HepG2 (cell line): ENCODE results near the gene PLEKHN1. TPM values are rescaled to one million over a fixed set of nuclear protein-coding genes. Genes with fewer than 3 reads are reported as not detected.
A peak's percentile ranks its signal among the peaks of the same experiment; 100 is the strongest.

Experiments
- AKAP8 ChIP-seq: sonication (generic); formaldehyde crosslinking; IDR thresholded peaks from 2 replicates; pipeline ENCODE4 v1.5.1; 2020; ENCODE audit warnings: mild to moderate bottlenecking, missing genetic modification reagents
- DNMT1 ChIP-seq: sonication (generic); formaldehyde crosslinking; IDR thresholded peaks from 2 replicates; pipeline ENCODE4 v1.5.1; 2020; ENCODE audit warnings: mild to moderate bottlenecking, missing genetic modification reagents
- GMEB1 ChIP-seq: sonication (generic); formaldehyde crosslinking; IDR thresholded peaks from 2 replicates; pipeline ENCODE4 v1.5.1; 2020; ENCODE audit warnings: missing genetic modification reagents, mild to moderate bottlenecking, borderline replicate concordance
- GPN1 ChIP-seq: sonication (generic); formaldehyde crosslinking; IDR thresholded peaks from 2 replicates; pipeline ENCODE4 v1.5.1; 2020; ENCODE audit warnings: missing genetic modification reagents, borderline replicate concordance
- JARID2 ChIP-seq: sonication (generic); formaldehyde crosslinking; IDR thresholded peaks from 2 replicates; pipeline ENCODE4 v1.8.1; 2023; ENCODE audit warnings: missing genetic modification reagents, inconsistent platforms; ENCODE audit not compliant: insufficient replicate concordance
- JDP2 ChIP-seq: sonication (generic); formaldehyde crosslinking; IDR thresholded peaks from 2 replicates; pipeline ENCODE4 v1.8.1; 2022; ENCODE audit warnings: missing genetic modification reagents, borderline replicate concordance
- KDM2A ChIP-seq: sonication (generic); formaldehyde crosslinking; IDR thresholded peaks from 2 replicates; pipeline ENCODE4 v1.4.0; 2020; ENCODE audit warnings: low read depth, missing genetic modification reagents, borderline replicate concordance
- MAF1 ChIP-seq: sonication (generic); formaldehyde crosslinking; IDR thresholded peaks from 2 replicates; pipeline ENCODE4 v1.5.0; 2020; ENCODE audit warnings: missing genetic modification reagents, borderline replicate concordance
- MBD4 ChIP-seq: IDR thresholded peaks from 2 replicates; pipeline ENCODE4 v1.6.1; 2012; ENCODE audit warnings: low read length, inconsistent platforms, borderline replicate concordance
- MEIS1 ChIP-seq: sonication (generic); formaldehyde crosslinking; IDR thresholded peaks from 2 replicates; pipeline ENCODE4 v1.9.0; 2021; ENCODE audit warnings: mild to moderate bottlenecking, missing genetic modification reagents, moderate library complexity, borderline replicate concordance
- MXD3 ChIP-seq: IDR thresholded peaks from 2 replicates; pipeline ENCODE4 v1.6.1; 2016; ENCODE audit warnings: mild to moderate bottlenecking, missing biosample characterization, missing genetic modification reagents
- RFX5 ChIP-seq: IDR thresholded peaks from 2 replicates; pipeline ENCODE4 v1.6.1; 2011; ENCODE audit warnings: low read depth, low read length, improper control_type of control experiment
- SALL1 ChIP-seq: sonication (generic); formaldehyde crosslinking; IDR thresholded peaks from 2 replicates; pipeline ENCODE4 v1.8.0; 2022; ENCODE audit warnings: mild to moderate bottlenecking, missing genetic modification reagents
- SCMH1 ChIP-seq: sonication (generic); formaldehyde crosslinking; IDR thresholded peaks from 2 replicates; pipeline ENCODE4 v1.9.0; 2021; ENCODE audit warnings: missing genetic modification reagents, mild to moderate bottlenecking, borderline replicate concordance
- SP5 ChIP-seq: IDR thresholded peaks from 2 replicates; pipeline ENCODE4 v1.6.1; 2016; ENCODE audit warnings: low read depth, borderline replicate concordance
- SRF ChIP-seq: IDR thresholded peaks from 2 replicates; pipeline ENCODE4 v1.6.1; 2011; ENCODE audit warnings: mild to moderate bottlenecking, low read depth, low read length, moderate library complexity
- TAF15 ChIP-seq: fragments of 200-400 bp; formaldehyde crosslinking; IDR thresholded peaks from one replicate; pipeline ENCODE4 v1.6.1; 2018; ENCODE audit warnings: mild to moderate bottlenecking, low read depth, low read length; ENCODE audit not compliant: poor library complexity, severe bottlenecking
- TBL1XR1 ChIP-seq: fragments of 150-350 bp; IDR thresholded peaks from 2 replicates; pipeline ENCODE4 v1.6.1; 2014; ENCODE audit warnings: borderline replicate concordance, low read length; ENCODE audit not compliant: partially characterized antibody
- TCF7L2 ChIP-seq: IDR thresholded peaks from 2 replicates; pipeline ENCODE4 v1.6.1; 2011; ENCODE audit warnings: mild to moderate bottlenecking, low read depth, low read length, moderate library complexity
- ZC3H13 ChIP-seq: sonication (generic); formaldehyde crosslinking; IDR thresholded peaks from 2 replicates; pipeline ENCODE4 v1.8.1; 2023; ENCODE audit warnings: mild to moderate bottlenecking, missing genetic modification reagents, moderate library complexity
- ZNF225 ChIP-seq: sonication (generic); formaldehyde crosslinking; IDR thresholded peaks from 2 replicates; pipeline ENCODE4 v1.4.0; 2020; ENCODE audit warnings: mild to moderate bottlenecking, missing genetic modification reagents
- ZNF24 ChIP-seq: fragments of 450-650 bp; IDR thresholded peaks from 2 replicates; pipeline ENCODE4 v1.6.1; 2017; ENCODE audit warnings: antibody characterized with exemption, mild to moderate bottlenecking
- ZNF367 ChIP-seq: sonication (generic); formaldehyde crosslinking; IDR thresholded peaks from 2 replicates; pipeline ENCODE4 v1.4.0; 2020; ENCODE audit warnings: missing genetic modification reagents, borderline replicate concordance
- ZNF556 ChIP-seq: sonication (generic); formaldehyde crosslinking; IDR thresholded peaks from 2 replicates; pipeline ENCODE4 v1.4.0; 2020; ENCODE audit warnings: mild to moderate bottlenecking, missing genetic modification reagents, borderline replicate concordance
- ZNF781 ChIP-seq: sonication (generic); formaldehyde crosslinking; IDR thresholded peaks from 2 replicates; pipeline ENCODE4 v1.5.1; 2020; ENCODE audit warnings: borderline replicate concordance, mild to moderate bottlenecking, missing genetic modification reagents; ENCODE audit errors: not compliant biosample characterization
- ZSCAN22 ChIP-seq: sonication (generic); formaldehyde crosslinking; IDR thresholded peaks from 2 replicates; pipeline ENCODE4 v1.4.0; 2020; ENCODE audit warnings: mild to moderate bottlenecking, missing genetic modification reagents
- polyA plus RNA-seq, 8 experiments: library from polyadenylated mRNA; depleted of rRNA in 3 of 8; stranded (reverse) in 7 of 8; unstranded in 1 of 8; fragments of >200 nt; fragmentation: Illumina TruSeq in 4 of 8; extraction: Trizol in 4 of 8; gene quantifications; 2 replicates each; pipeline versions ENCODE4 v1.2.1 to v1.2.3, GENCODE V29; 2011 to 2016; ENCODE audit warnings: low read depth in 4 of 8, missing spikeins in 1 of 8, mixed read lengths in 1 of 8; ENCODE audit not compliant: insufficient read depth in 1 of 8
- total RNA-seq, 5 experiments: library from RNA; depleted of rRNA; stranded (reverse); fragments of >200 nt; fragmentation: Illumina TruSeq; extraction: Trizol; gene quantifications; 2 replicates each; pipeline ENCODE4 v1.2.3, GENCODE V29; 2016; ENCODE audit warnings: low read depth in 1 of 5
- TF ChIP-seq, protein P1 (sequence below): sonication (generic); formaldehyde crosslinking; IDR thresholded peaks from 2 replicates; pipeline ENCODE4 v1.4.0; 2020; ENCODE audit warnings: missing genetic modification reagents

The PLEKHN1 gene
- total and polyA plus RNA-seq, 2 of the 13 experiments (the other 11 are each of a cell fraction or from before 2014, with no cell fraction given), result 0.42 to 0.58 TPM

- TF ChIP-seq SCMH1 (CRISPR knock-in tag) (no peak), SP5 (CRISPR knock-in tag) (peak; percentile 55), TBL1XR1 (no peak), ZSCAN22 (CRISPR knock-in tag) (no peak), ZNF556 (peak; percentile 20), GMEB1 (CRISPR knock-in tag) (no peak), JARID2 (no peak), MAF1 (CRISPR knock-in tag) (no peak), ZNF24 (no peak), ZNF367 (CRISPR knock-in tag) (no peak; the same call in 1 of the 2 replicates), RFX5 (no peak), ZNF781 (no peak), MEIS1 (CRISPR knock-in tag) (0 out of 2 replicates have a peak, but pooled peaks have one; percentile 18), AKAP8 (CRISPR knock-in tag) (no peak; the same call in 1 of the 2 replicates), MXD3 (CRISPR knock-in tag) (no peak), DNMT1 (no peak), SRF (peak; percentile 9; the same call in 1 of the 2 replicates), KDM2A (CRISPR knock-in tag) (no peak), ZNF225 (CRISPR knock-in tag) (no peak; the same call in 1 of the 2 replicates), TCF7L2 (no peak), GPN1 (no peak), TAF15 (no peak), MBD4 (no peak), ZC3H13 (CRISPR knock-in tag) (0 out of 2 replicates have a peak, but pooled peaks have one; percentile 58), SALL1 (CRISPR knock-in tag) (peak; percentile 34; the same call in 1 of the 2 replicates), JDP2 (no peak)
- TF ChIP-seq, protein P1, sequence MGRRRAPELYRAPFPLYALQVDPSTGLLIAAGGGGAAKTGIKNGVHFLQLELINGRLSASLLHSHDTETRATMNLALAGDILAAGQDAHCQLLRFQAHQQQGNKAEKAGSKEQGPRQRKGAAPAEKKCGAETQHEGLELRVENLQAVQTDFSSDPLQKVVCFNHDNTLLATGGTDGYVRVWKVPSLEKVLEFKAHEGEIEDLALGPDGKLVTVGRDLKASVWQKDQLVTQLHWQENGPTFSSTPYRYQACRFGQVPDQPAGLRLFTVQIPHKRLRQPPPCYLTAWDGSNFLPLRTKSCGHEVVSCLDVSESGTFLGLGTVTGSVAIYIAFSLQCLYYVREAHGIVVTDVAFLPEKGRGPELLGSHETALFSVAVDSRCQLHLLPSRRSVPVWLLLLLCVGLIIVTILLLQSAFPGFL, result no peak
Observed at GRCh38 chr1:999725-1000356, 33.6 kb downstream of the PLEKHN1 start, which contains the start of gene HES4 (continued).
